Measurements from ENCODE around the gene TSHZ2.

TSHZ2 gene

DNA sequence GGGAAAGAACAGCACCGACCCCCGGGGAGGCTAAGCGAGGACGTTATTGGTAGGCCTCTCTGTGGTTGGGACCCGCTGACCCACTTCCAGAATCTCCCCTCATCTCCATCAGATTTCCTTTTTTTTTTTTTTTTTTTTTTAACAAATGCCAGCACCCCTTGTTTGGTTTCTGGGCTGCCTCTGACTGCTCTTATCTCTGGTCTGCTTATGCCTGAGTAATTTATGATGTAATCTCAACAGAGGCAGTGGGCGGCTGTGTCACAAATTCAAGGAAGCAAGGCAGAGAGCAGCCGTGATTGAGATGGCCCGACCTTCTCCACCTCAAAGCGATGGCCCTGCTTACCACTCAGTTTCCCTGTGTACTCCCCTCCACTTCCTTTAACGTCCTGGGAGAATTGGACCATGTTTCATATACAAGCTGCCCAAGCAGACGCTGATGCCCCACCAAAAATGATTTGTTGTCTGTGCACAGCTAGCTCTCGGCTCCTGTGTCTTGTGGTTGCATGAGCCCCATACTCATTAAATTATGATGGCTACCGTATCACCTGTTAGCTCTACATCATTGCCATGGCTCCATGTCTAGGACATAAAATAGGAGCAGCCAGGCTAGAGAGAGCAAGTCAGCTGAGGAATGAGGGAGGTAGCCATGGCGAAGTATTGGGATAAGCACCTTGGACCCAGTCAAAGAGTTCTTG lies 523.4 kb downstream of the TSHZ2 start:
- no peak overlapping the region for H2BK15ac ChIP-seq (ENCODE audit: low read depth, poor library complexity, severe bottlenecking)
- DNase-seq = peak; percentile 30
- no peak overlapping the region for H2AFZ ChIP-seq (ENCODE audit: low read depth, low read length)
- H3K4me1 ChIP-seq (ENCODE audit: control insufficient read depth, insufficient read depth, low read depth, low read length) = no peaks in the 10 kb centered on the region
- no peak overlapping the region for H2BK5ac ChIP-seq (ENCODE audit: low read depth, low read length, poor library complexity, severe bottlenecking)
- H3K36me3 ChIP-seq (ENCODE audit: control insufficient read depth in 1 of 2, insufficient read depth in 2 of 2, low read depth in 1 of 2, low read length in 2 of 2) = no peaks in the 10 kb centered on the region
- H4K8ac ChIP-seq (ENCODE audit: low read length) = no peak overlapping the region
- H3K27ac ChIP-seq (ENCODE audit: low read length, poor library complexity, severe bottlenecking) = no peak overlapping the region
- peak overlapping the region; percentile 24 for H3K9ac ChIP-seq (ENCODE audit: low read length)
- H3K4me2 ChIP-seq (ENCODE audit: low read length, poor library complexity, severe bottlenecking) = no peak overlapping the region
- 43% methylated on average over 14 of the region's 14 CpGs for WGBS
- H3K14ac ChIP-seq (ENCODE audit: low read length in 2 of 2) = no peak overlapping the region
- no peak overlapping the region for H3K23ac ChIP-seq (ENCODE audit: low read length in 2 of 2)
- no peak overlapping the region for H4K91ac ChIP-seq (ENCODE audit: low read length)
- H2BK12ac ChIP-seq (ENCODE audit: low read length in 2 of 2) = no peak overlapping the region
- H2AK5ac ChIP-seq (ENCODE audit: low read length, severe bottlenecking) = no peak overlapping the region
- no peaks in the 10 kb centered on the region for H3K27me3 ChIP-seq (ENCODE audit: control insufficient read depth in 1 of 2, insufficient read depth in 1 of 2, low read length in 2 of 2)
- no peak overlapping the region for H3K4me3 ChIP-seq (ENCODE audit: insufficient read depth in 1 of 2, low read depth in 1 of 2, low read length in 2 of 2)
- peaks cover 3% of the 10 kb centered on the region for H3K9me3 ChIP-seq (ENCODE audit: control insufficient read depth, low read length)
- H3K79me1 ChIP-seq (replicated peaks; ENCODE audit: low read length, poor library complexity, severe bottlenecking) = no peaks in the 10 kb centered on the region
- H3K4ac ChIP-seq (ENCODE audit: low read depth in 1 of 2, low read length in 2 of 2) = no peak overlapping the region
- no peak overlapping the region for H2BK120ac ChIP-seq (ENCODE audit: low read depth, low read length)
- H3K18ac ChIP-seq (ENCODE audit: low read depth in 1 of 2, low read length in 2 of 2) = no peak overlapping the region

GRCh38 chr20:53497246-53497645 lies 525.1 kb downstream of the TSHZ2 start:
- no peak overlapping the region for H2AK5ac ChIP-seq (ENCODE audit: low read length, severe bottlenecking)
- H2BK5ac ChIP-seq (ENCODE audit: low read depth, low read length, poor library complexity, severe bottlenecking) = no peak overlapping the region
- no peak overlapping the region for H3K4me3 ChIP-seq (ENCODE audit: insufficient read depth in 1 of 2, low read depth in 1 of 2, low read length in 2 of 2)
- no peak overlapping the region for H4K91ac ChIP-seq (ENCODE audit: low read length)
- 91% methylated on average over 3 of the region's 3 CpGs for WGBS
- H3K4me1 ChIP-seq (ENCODE audit: control insufficient read depth, insufficient read depth, low read depth, low read length) = no peaks in the 10 kb centered on the region
- H3K18ac ChIP-seq (ENCODE audit: low read depth in 1 of 2, low read length in 2 of 2) = no peak overlapping the region
- H3K36me3 ChIP-seq (ENCODE audit: control insufficient read depth in 1 of 2, insufficient read depth in 2 of 2, low read depth in 1 of 2, low read length in 2 of 2) = no peaks in the 10 kb centered on the region
- peak overlapping the region; percentile 23 for H2BK15ac ChIP-seq (ENCODE audit: low read depth, poor library complexity, severe bottlenecking)
- no peak overlapping the region for H3K9ac ChIP-seq (ENCODE audit: low read length)
- H4K8ac ChIP-seq (ENCODE audit: low read length) = no peak overlapping the region
- H3K4me2 ChIP-seq (ENCODE audit: low read length, poor library complexity, severe bottlenecking) = no peak overlapping the region
- DNase-seq = no peak
- H3K9me3 ChIP-seq (ENCODE audit: control insufficient read depth, low read length) = peaks cover 3% of the 10 kb centered on the region
- no peaks in the 10 kb centered on the region for H3K27me3 ChIP-seq (ENCODE audit: control insufficient read depth in 1 of 2, insufficient read depth in 1 of 2, low read length in 2 of 2)
- H3K27ac ChIP-seq (ENCODE audit: low read length, poor library complexity, severe bottlenecking) = no peak overlapping the region
- no peak overlapping the region for H2AFZ ChIP-seq (ENCODE audit: low read depth, low read length)
- H3K14ac ChIP-seq (ENCODE audit: low read length in 2 of 2) = no peak overlapping the region
- no peak overlapping the region for H2BK12ac ChIP-seq (ENCODE audit: low read length in 2 of 2)
- H3K23ac ChIP-seq (ENCODE audit: low read length in 2 of 2) = no peak overlapping the region
- H3K4ac ChIP-seq (ENCODE audit: low read depth in 1 of 2, low read length in 2 of 2) = no peak overlapping the region
- H3K79me1 ChIP-seq (replicated peaks; ENCODE audit: low read length, poor library complexity, severe bottlenecking) = no peaks in the 10 kb centered on the region
- no peak overlapping the region for H2BK120ac ChIP-seq (ENCODE audit: low read depth, low read length)

DNA sequence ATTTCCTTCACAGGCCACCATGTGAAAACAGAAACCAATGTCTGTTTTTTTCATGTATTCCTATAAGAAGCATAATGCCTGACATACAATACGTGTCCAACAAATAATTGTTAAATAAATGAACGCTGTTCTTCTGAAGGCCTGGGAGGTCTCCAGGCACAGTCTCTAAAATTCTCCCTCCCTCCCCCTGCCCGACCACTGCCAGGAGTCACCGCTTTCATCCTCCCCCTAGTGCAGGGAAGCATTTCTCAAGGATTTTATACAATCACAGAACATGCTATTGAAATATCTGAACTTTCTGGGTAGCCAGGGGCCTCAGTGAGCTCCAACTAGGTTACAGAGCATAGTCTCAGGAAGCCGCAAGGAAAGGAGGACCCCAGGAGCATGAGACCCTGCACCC lies 526.2 kb downstream of the TSHZ2 start:
- no peak overlapping the region for H4K8ac ChIP-seq (ENCODE audit: low read length)
- no peak overlapping the region for H2BK5ac ChIP-seq (ENCODE audit: low read depth, low read length, poor library complexity, severe bottlenecking)
- H3K4me3 ChIP-seq (ENCODE audit: insufficient read depth in 1 of 2, low read depth in 1 of 2, low read length in 2 of 2) = no peak overlapping the region
- H3K9me3 ChIP-seq (ENCODE audit: control insufficient read depth, low read length) = peaks cover 3% of the 10 kb centered on the region
- H2BK12ac ChIP-seq (ENCODE audit: low read length in 2 of 2) = no peak overlapping the region
- no peaks in the 10 kb centered on the region for H3K4me1 ChIP-seq (ENCODE audit: control insufficient read depth, insufficient read depth, low read depth, low read length)
- no peak overlapping the region for H3K9ac ChIP-seq (ENCODE audit: low read length)
- no peak overlapping the region for H2AK5ac ChIP-seq (ENCODE audit: low read length, severe bottlenecking)
- no peak overlapping the region for H2BK120ac ChIP-seq (ENCODE audit: low read depth, low read length)
- no peak overlapping the region for H4K91ac ChIP-seq (ENCODE audit: low read length)
- no peaks in the 10 kb centered on the region for H3K27me3 ChIP-seq (ENCODE audit: control insufficient read depth in 1 of 2, insufficient read depth in 1 of 2, low read length in 2 of 2)
- H3K79me1 ChIP-seq (replicated peaks; ENCODE audit: low read length, poor library complexity, severe bottlenecking) = no peaks in the 10 kb centered on the region
- DNase-seq = no peak
- WGBS = 95% methylated on average over 5 of the region's 5 CpGs
- H2BK15ac ChIP-seq (ENCODE audit: low read depth, poor library complexity, severe bottlenecking) = no peak overlapping the region
- no peak overlapping the region for H3K4me2 ChIP-seq (ENCODE audit: low read length, poor library complexity, severe bottlenecking)
- no peak overlapping the region for H3K27ac ChIP-seq (ENCODE audit: low read length, poor library complexity, severe bottlenecking)
- no peak overlapping the region for H3K18ac ChIP-seq (ENCODE audit: low read depth in 1 of 2, low read length in 2 of 2)
- H3K23ac ChIP-seq (ENCODE audit: low read length in 2 of 2) = no peak overlapping the region
- H2AFZ ChIP-seq (ENCODE audit: low read depth, low read length) = no peak overlapping the region
- H3K36me3 ChIP-seq (ENCODE audit: control insufficient read depth in 1 of 2, insufficient read depth in 2 of 2, low read depth in 1 of 2, low read length in 2 of 2) = no peaks in the 10 kb centered on the region
- no peak overlapping the region for H3K4ac ChIP-seq (ENCODE audit: low read depth in 1 of 2, low read length in 2 of 2)
- H3K14ac ChIP-seq (ENCODE audit: low read length in 2 of 2) = no peak overlapping the region

DNA sequence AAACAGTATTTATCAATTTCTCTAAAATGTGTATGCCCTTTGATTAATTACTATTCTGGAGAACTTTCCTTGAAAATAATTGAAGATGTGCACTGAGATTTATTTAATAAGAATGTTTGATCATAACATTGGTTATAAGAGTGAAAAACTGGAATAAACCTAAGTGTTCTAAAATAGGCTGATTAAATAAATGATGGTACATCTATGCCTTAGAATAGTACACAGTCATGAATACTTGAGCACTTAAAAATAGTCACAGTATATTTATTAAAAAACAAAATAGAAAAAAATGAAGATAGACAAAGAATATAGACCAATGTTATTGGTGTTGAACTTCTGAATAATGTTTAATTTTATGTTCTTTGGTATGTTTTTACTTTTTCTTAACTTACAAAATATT lies 528.5 kb downstream of the TSHZ2 start:
- no peak overlapping the region for H2BK15ac ChIP-seq (ENCODE audit: low read depth, poor library complexity, severe bottlenecking)
- no peak overlapping the region for H2BK12ac ChIP-seq (ENCODE audit: low read length in 2 of 2)
- no peak overlapping the region for H3K18ac ChIP-seq (ENCODE audit: low read depth in 1 of 2, low read length in 2 of 2)
- H3K27ac ChIP-seq (ENCODE audit: low read length, poor library complexity, severe bottlenecking) = no peak overlapping the region
- no peak overlapping the region for H2AK5ac ChIP-seq (ENCODE audit: low read length, severe bottlenecking)
- H3K79me1 ChIP-seq (replicated peaks; ENCODE audit: low read length, poor library complexity, severe bottlenecking) = no peaks in the 10 kb centered on the region
- H3K14ac ChIP-seq (ENCODE audit: low read length in 2 of 2) = no peak overlapping the region
- H3K27me3 ChIP-seq (ENCODE audit: control insufficient read depth in 1 of 2, insufficient read depth in 1 of 2, low read length in 2 of 2) = no peaks in the 10 kb centered on the region
- H2BK5ac ChIP-seq (ENCODE audit: low read depth, low read length, poor library complexity, severe bottlenecking) = no peak overlapping the region
- no peak overlapping the region for H3K4me2 ChIP-seq (ENCODE audit: low read length, poor library complexity, severe bottlenecking)
- H3K23ac ChIP-seq (ENCODE audit: low read length in 2 of 2) = no peak overlapping the region
- H2BK120ac ChIP-seq (ENCODE audit: low read depth, low read length) = no peak overlapping the region
- no peak overlapping the region for H3K4ac ChIP-seq (ENCODE audit: low read depth in 1 of 2, low read length in 2 of 2)
- no peak for DNase-seq
- H3K9me3 ChIP-seq (ENCODE audit: control insufficient read depth, low read length) = peaks cover 3% of the 10 kb centered on the region
- no peak overlapping the region for H4K91ac ChIP-seq (ENCODE audit: low read length)
- no peaks in the 10 kb centered on the region for H3K4me1 ChIP-seq (ENCODE audit: control insufficient read depth, insufficient read depth, low read depth, low read length)
- no peak overlapping the region for H2AFZ ChIP-seq (ENCODE audit: low read depth, low read length)
- no peak overlapping the region for H3K9ac ChIP-seq (ENCODE audit: low read length)
- no peak overlapping the region for H3K4me3 ChIP-seq (ENCODE audit: insufficient read depth in 1 of 2, low read depth in 1 of 2, low read length in 2 of 2)
- no peak overlapping the region for H4K8ac ChIP-seq (ENCODE audit: low read length)
- no peaks in the 10 kb centered on the region for H3K36me3 ChIP-seq (ENCODE audit: control insufficient read depth in 1 of 2, insufficient read depth in 2 of 2, low read depth in 1 of 2, low read length in 2 of 2)

Data from mesenchymal stem cell (in vitro differentiated cells and primary cell).